HepG2 (cell line): ENCODE data around the gene MTRFR. TPM values are rescaled to one million over a fixed set of nuclear protein-coding genes. Genes with fewer than 3 reads are reported as not detected.

Source experiments
- FOXJ3 ChIP-seq: sonication (generic); formaldehyde crosslinking; IDR thresholded peaks from 2 replicates; pipeline ENCODE4 v1.4.0; 2020; ENCODE audit warnings: missing genetic modification reagents, mild to moderate bottlenecking, borderline replicate concordance
- GRHL1 ChIP-seq: sonication (generic); formaldehyde crosslinking; conservative IDR thresholded peaks from 2 replicates; pipeline ENCODE4 v1.8.0; 2022; ENCODE audit warnings: missing genetic modification reagents
- KDM5A ChIP-seq: fragments of 200-600 bp; sonication (generic); IDR thresholded peaks from 2 replicates; pipeline ENCODE4 v1.7.0; 2018; ENCODE audit warnings: antibody characterized with exemption, mild to moderate bottlenecking, low read length, borderline replicate concordance
- MED1 ChIP-seq: sonication (generic); formaldehyde crosslinking; IDR thresholded peaks from 2 replicates; pipeline ENCODE4 v1.4.0; 2020; ENCODE audit warnings: missing genetic modification reagents
- MIXL1 ChIP-seq: IDR thresholded peaks from 2 replicates; pipeline ENCODE4 v1.6.1; 2016
- PLRG1 ChIP-seq: fragments of 450-650 bp; conservative IDR thresholded peaks from 2 replicates; pipeline ENCODE4 v1.6.1; 2016
- RERE ChIP-seq: IDR thresholded peaks from 2 replicates; pipeline ENCODE4 v1.6.1; 2016; ENCODE audit warnings: low read depth, missing genetic modification reagents, missing compliant biosample characterization
- RFXAP ChIP-seq: sonication (generic); formaldehyde crosslinking; IDR thresholded peaks from 2 replicates; pipeline ENCODE4 v1.4.0; 2020; ENCODE audit warnings: missing genetic modification reagents, borderline replicate concordance
- TBX2 ChIP-seq: sonication (generic); formaldehyde crosslinking; IDR thresholded peaks from 2 replicates; pipeline ENCODE4 v1.5.0; 2020; ENCODE audit warnings: missing genetic modification reagents, mild to moderate bottlenecking, borderline replicate concordance
- ZBTB7A ChIP-seq: sonication (generic); formaldehyde crosslinking; IDR thresholded peaks from 2 replicates; pipeline ENCODE4 v1.8.0; 2022; ENCODE audit warnings: mild to moderate bottlenecking, missing genetic modification reagents
- ZNF24 ChIP-seq: fragments of 450-650 bp; IDR thresholded peaks from 2 replicates; pipeline ENCODE4 v1.6.1; 2017; ENCODE audit warnings: antibody characterized with exemption, mild to moderate bottlenecking
- ZNF335 ChIP-seq: sonication (generic); formaldehyde crosslinking; IDR thresholded peaks from 2 replicates; pipeline ENCODE4 v1.4.0; 2020; ENCODE audit warnings: missing genetic modification reagents
- ZNF431 ChIP-seq: sonication (generic); formaldehyde crosslinking; IDR thresholded peaks from 2 replicates; pipeline ENCODE4 v1.9.0; 2022; ENCODE audit warnings: missing genetic modification reagents, low read depth, mild to moderate bottlenecking, borderline replicate concordance
- ZNF652 ChIP-seq: IDR thresholded peaks from 2 replicates; pipeline ENCODE4 v1.6.1; 2016; ENCODE audit warnings: low read depth, borderline replicate concordance
- polyA plus RNA-seq, 8 experiments: library from polyadenylated mRNA; depleted of rRNA in 3 of 8; stranded (reverse) in 7 of 8; unstranded in 1 of 8; fragments of >200 nt; fragmentation: Illumina TruSeq in 4 of 8; extraction: Trizol in 4 of 8; gene quantifications; 2 replicates each; pipeline versions ENCODE4 v1.2.1 to v1.2.3, GENCODE V29; 2011 to 2016; ENCODE audit warnings: low read depth in 4 of 8, missing spikeins in 1 of 8, mixed read lengths in 1 of 8; ENCODE audit not compliant: insufficient read depth in 1 of 8
- total RNA-seq, 5 experiments: library from RNA; depleted of rRNA; stranded (reverse); fragments of >200 nt; fragmentation: Illumina TruSeq; extraction: Trizol; gene quantifications; 2 replicates each; pipeline ENCODE4 v1.2.3, GENCODE V29; 2016; ENCODE audit warnings: low read depth in 1 of 5
- TF ChIP-seq, protein P1 (sequence below): sonication (generic); formaldehyde crosslinking; IDR thresholded peaks from 2 replicates; pipeline ENCODE4 v1.4.0; 2020; ENCODE audit warnings: missing genetic modification reagents; ENCODE audit errors: not compliant biosample characterization
- TF ChIP-seq, protein P2 (sequence below): IDR thresholded peaks from 2 replicates; pipeline ENCODE4 v1.6.1; 2018; ENCODE audit warnings: missing genetic modification reagents
- TF ChIP-seq, protein P3 (sequence below): sonication (generic); formaldehyde crosslinking; IDR thresholded peaks from 2 replicates; pipeline ENCODE4 v1.4.0; 2020; ENCODE audit warnings: missing genetic modification reagents, mild to moderate bottlenecking, borderline replicate concordance

The MTRFR gene
- total and polyA plus RNA-seq, 2 of the 13 experiments (the other 11 are each of a cell fraction or from before 2014, with no cell fraction given), result 7.1 to 9.9 TPM

DNA sequence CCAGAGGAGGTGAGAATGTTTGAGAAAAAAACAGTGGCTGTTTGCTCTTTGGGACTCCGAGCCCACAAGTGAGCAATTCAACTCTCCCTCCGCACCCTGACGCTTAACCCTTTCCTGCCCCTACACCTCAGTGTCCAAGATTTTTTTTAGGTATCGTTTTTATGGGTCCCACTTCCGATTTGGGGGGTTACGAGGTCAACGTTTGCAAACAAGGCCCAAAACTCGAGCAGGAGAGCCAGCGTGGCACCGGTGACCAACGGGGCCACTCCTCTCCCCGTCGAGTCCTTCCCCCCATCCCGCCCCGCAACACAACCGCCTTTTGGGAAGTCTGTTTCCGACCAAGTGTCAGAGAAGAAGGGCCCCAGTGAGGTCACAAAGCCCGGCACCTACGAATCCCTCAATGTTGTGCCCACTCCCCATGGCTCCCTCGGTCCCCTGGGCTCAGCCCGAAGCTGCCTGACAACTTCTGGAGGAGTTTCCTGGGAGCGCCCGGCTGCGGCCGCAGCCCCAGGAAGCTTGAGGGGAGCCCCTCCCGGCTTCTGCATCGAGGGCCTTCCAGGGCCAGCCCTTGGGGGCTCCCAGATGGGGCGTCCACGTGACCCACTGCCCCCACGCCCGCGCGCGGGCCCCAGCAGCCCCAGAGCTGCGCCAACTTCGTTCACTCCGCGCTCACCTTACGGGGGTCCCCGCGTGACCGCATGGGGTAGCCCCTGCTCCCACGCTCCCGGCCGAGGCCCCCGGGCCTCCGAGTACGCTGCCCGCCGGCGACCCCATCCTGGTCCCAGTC is 37.2 kb downstream of the MTRFR start (continued):
- TF ChIP-seq GRHL1 (CRISPR knock-in tag) (no peak), ZNF335 (CRISPR knock-in tag) (no peak), KDM5A (peak; percentile 40; the same call in 1 of the 2 replicates), MIXL1 (CRISPR knock-in tag) (no peak), ZBTB7A (CRISPR knock-in tag) (peak; percentile 27; the same call in 1 of the 2 replicates), RFXAP (peak; percentile 89; the same call in 1 of the 2 replicates), TBX2 (CRISPR knock-in tag) (peak; percentile 86; the same call in 1 of the 2 replicates), FOXJ3 (peak; percentile 34; the same call in 1 of the 2 replicates), MED1 (CRISPR knock-in tag) (peak; percentile 28; the same call in 1 of the 2 replicates), ZNF652 (peak; percentile 99), ZNF431 (CRISPR knock-in tag) (no peak), RERE (CRISPR knock-in tag) (peak; percentile 74), ZNF24 (no peak), PLRG1 (no peak)
- TF ChIP-seq, protein P1, sequence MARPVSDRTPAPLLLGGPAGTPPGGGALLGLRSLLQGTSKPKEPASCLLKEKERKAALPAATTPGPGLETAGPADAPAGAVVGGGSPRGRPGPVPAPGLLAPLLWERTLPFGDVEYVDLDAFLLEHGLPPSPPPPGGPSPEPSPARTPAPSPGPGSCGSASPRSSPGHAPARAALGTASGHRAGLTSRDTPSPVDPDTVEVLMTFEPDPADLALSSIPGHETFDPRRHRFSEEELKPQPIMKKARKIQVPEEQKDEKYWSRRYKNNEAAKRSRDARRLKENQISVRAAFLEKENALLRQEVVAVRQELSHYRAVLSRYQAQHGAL (CRISPR knock-in tag), result no peak
- TF ChIP-seq, protein P2, sequence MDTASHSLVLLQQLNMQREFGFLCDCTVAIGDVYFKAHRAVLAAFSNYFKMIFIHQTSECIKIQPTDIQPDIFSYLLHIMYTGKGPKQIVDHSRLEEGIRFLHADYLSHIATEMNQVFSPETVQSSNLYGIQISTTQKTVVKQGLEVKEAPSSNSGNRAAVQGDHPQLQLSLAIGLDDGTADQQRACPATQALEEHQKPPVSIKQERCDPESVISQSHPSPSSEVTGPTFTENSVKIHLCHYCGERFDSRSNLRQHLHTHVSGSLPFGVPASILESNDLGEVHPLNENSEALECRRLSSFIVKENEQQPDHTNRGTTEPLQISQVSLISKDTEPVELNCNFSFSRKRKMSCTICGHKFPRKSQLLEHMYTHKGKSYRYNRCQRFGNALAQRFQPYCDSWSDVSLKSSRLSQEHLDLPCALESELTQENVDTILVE, result 0 out of 2 replicates have a peak, but pooled peaks have one; percentile 18
- TF ChIP-seq, protein P3, sequence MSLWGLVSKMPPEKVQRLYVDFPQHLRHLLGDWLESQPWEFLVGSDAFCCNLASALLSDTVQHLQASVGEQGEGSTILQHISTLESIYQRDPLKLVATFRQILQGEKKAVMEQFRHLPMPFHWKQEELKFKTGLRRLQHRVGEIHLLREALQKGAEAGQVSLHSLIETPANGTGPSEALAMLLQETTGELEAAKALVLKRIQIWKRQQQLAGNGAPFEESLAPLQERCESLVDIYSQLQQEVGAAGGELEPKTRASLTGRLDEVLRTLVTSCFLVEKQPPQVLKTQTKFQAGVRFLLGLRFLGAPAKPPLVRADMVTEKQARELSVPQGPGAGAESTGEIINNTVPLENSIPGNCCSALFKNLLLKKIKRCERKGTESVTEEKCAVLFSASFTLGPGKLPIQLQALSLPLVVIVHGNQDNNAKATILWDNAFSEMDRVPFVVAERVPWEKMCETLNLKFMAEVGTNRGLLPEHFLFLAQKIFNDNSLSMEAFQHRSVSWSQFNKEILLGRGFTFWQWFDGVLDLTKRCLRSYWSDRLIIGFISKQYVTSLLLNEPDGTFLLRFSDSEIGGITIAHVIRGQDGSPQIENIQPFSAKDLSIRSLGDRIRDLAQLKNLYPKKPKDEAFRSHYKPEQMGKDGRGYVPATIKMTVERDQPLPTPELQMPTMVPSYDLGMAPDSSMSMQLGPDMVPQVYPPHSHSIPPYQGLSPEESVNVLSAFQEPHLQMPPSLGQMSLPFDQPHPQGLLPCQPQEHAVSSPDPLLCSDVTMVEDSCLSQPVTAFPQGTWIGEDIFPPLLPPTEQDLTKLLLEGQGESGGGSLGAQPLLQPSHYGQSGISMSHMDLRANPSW (CRISPR knock-in tag), result no peak
